ENCODE results near the gene CPT1C. TPM values are rescaled to one million over a fixed set of nuclear protein-coding genes. Genes with fewer than 3 reads are reported as not detected.

CPT1C gene
- total and polyA plus RNA-seq, 2 donors (not counting 1 experiment from before 2014, with no cell fraction given) = 0.30 to 1.7 TPM

GRCh38 chr19:49652551-49653465, 38.1 kb upstream of the CPT1C start:
- TF ChIP-seq CTCF (IDR thresholded peaks at IDR 0.05) = no peak
- no peak for TF ChIP-seq EZH2 (IDR thresholded peaks at IDR 0.05; ENCODE audit: borderline replicate concordance, insufficient read depth, low read depth, low read length, poor library complexity, severe bottlenecking)
- no peak overlapping the region for H3K27ac Mint-ChIP-seq

GRCh38 chr19:49653466-49653806, 37.5 kb upstream of the CPT1C start:
- DNase-seq (no peak), ATAC-seq (ENCODE audit: low read depth) (no peak)
- no peak for TF ChIP-seq CTCF (IDR thresholded peaks at IDR 0.05)
- TF ChIP-seq EZH2 (IDR thresholded peaks at IDR 0.05; ENCODE audit: borderline replicate concordance, insufficient read depth, low read depth, low read length, poor library complexity, severe bottlenecking) = no peak
- H3K27ac Mint-ChIP-seq = peak overlapping the region; percentile 32
- H3K9me3 ChIP-seq (ENCODE audit: control extremely low read depth in 1 of 3, control insufficient read depth in 2 of 3, insufficient read depth in 1 of 3, low read length in 2 of 3) = peaks cover 0 to 4% (median 0%) of the 10 kb centered on the region in 3 donors
- CTCF ChIA-PET = no interaction called here
- WGBS (ENCODE audit: insufficient coverage) = 99% methylated on average over 13 of the region's 13 CpGs
- no peaks in the 10 kb centered on the region for H3K4me1 ChIP-seq (ENCODE audit: control insufficient read depth in 2 of 2, insufficient read depth in 2 of 2, low read length in 2 of 2)
- H3K79me2 ChIP-seq (ENCODE audit: control insufficient read depth, insufficient read depth, low read length) = peaks cover 24% of the 10 kb centered on the region
- no peak overlapping the region for H2AFZ ChIP-seq (ENCODE audit: insufficient read depth, low read depth, low read length, poor library complexity, severe bottlenecking)
- no peaks in the 10 kb centered on the region for H3K4me1 Mint-ChIP-seq
- no peaks in the 10 kb centered on the region for H3K27me3 Mint-ChIP-seq
- POLR2A ChIA-PET = interaction anchor here (0.6 kb wide), 2 partner anchors 46 to 324 kb away, joined by 5 to 6 read pairs; no protein-coding TSS in a partner anchor
- H3K4me3 Mint-ChIP-seq = no peak overlapping the region
- H3K9me3 Mint-ChIP-seq (ENCODE audit: insufficient read depth) = no peaks in the 10 kb centered on the region
- no peaks in the 10 kb centered on the region for H3K27me3 ChIP-seq (replicated peaks in 1 of 4; ENCODE audit: control extremely low read depth in 1 of 4, control insufficient read depth in 3 of 4, insufficient read depth in 4 of 4, low read length in 3 of 4)
- peaks cover 0 to 73% of the 10 kb centered on the region in 2 experiments for H3K36me3 ChIP-seq (replicated peaks in 1 of 2; ENCODE audit: control extremely low read depth in 1 of 2, control insufficient read depth in 1 of 2, extremely low read depth in 1 of 2, insufficient read depth in 2 of 2, low read length in 1 of 2)
- intact Hi-C loops (cut with micrococcal nuclease) = no loop called here
- no peak overlapping the region for H3K4me3 ChIP-seq (ENCODE audit: control extremely low read depth in 1 of 5, extremely low read depth in 1 of 5, insufficient read depth in 1 of 5, low read depth in 2 of 5, low read length in 4 of 5)
- no peak overlapping the region for H3K27ac ChIP-seq (ENCODE audit: low read length in 2 of 2)
- H3K9ac ChIP-seq (ENCODE audit: low read length) = no peak overlapping the region
- H3K4me2 ChIP-seq (replicated peaks; ENCODE audit: low read depth, low read length, poor library complexity, severe bottlenecking) = no peak overlapping the region
- peaks cover 58% of the 10 kb centered on the region for H4K20me1 ChIP-seq (ENCODE audit: control insufficient read depth, insufficient read depth, low read length, poor library complexity, severe bottlenecking)

More at GRCh38 chr19:49652551-49653465, 38.1 kb upstream of the CPT1C start:
- H3K4me1 ChIP-seq (ENCODE audit: control insufficient read depth in 2 of 2, insufficient read depth in 2 of 2, low read length in 2 of 2) = no peaks in the 10 kb centered on the region
- no peak overlapping the region for H3K27ac ChIP-seq (ENCODE audit: low read length in 2 of 2)
- POLR2A ChIA-PET = interaction anchor here (0.6 kb wide), 1 partner anchor 47 kb away, joined by 5 read pairs; no protein-coding TSS in a partner anchor
- H3K27me3 Mint-ChIP-seq = no peaks in the 10 kb centered on the region
- peaks cover 0 to 70% of the 10 kb centered on the region in 2 experiments for H3K36me3 ChIP-seq (replicated peaks in 1 of 2; ENCODE audit: control extremely low read depth in 1 of 2, control insufficient read depth in 1 of 2, extremely low read depth in 1 of 2, insufficient read depth in 2 of 2, low read length in 1 of 2)
- intact Hi-C loops (cut with micrococcal nuclease) = no loop called here
- no peak overlapping the region for H3K4me3 ChIP-seq (ENCODE audit: control extremely low read depth in 1 of 5, extremely low read depth in 1 of 5, insufficient read depth in 1 of 5, low read depth in 2 of 5, low read length in 4 of 5)
- H3K4me3 Mint-ChIP-seq = no peak overlapping the region
- H3K9me3 ChIP-seq (ENCODE audit: control extremely low read depth in 1 of 3, control insufficient read depth in 2 of 3, insufficient read depth in 1 of 3, low read length in 2 of 3) = peaks cover 0 to 4% (median 0%) of the 10 kb centered on the region in 3 donors
- no peak for DNase-seq
- no peaks in the 10 kb centered on the region for H3K27me3 ChIP-seq (replicated peaks in 1 of 4; ENCODE audit: control extremely low read depth in 1 of 4, control insufficient read depth in 3 of 4, insufficient read depth in 4 of 4, low read length in 3 of 4)
- CTCF ChIA-PET = no interaction called here
- H2AFZ ChIP-seq (ENCODE audit: insufficient read depth, low read depth, low read length, poor library complexity, severe bottlenecking) = no peak overlapping the region
- H3K79me2 ChIP-seq (ENCODE audit: control insufficient read depth, insufficient read depth, low read length) = peaks cover 23% of the 10 kb centered on the region
- 98% methylated on average over 55 of the region's 58 CpGs for WGBS (ENCODE audit: insufficient coverage)
- no peak overlapping the region for H3K9ac ChIP-seq (ENCODE audit: low read length)
- H3K9me3 Mint-ChIP-seq (ENCODE audit: insufficient read depth) = no peaks in the 10 kb centered on the region
- no peaks in the 10 kb centered on the region for H3K4me1 Mint-ChIP-seq
- ATAC-seq (ENCODE audit: low read depth) = no peak
- peaks cover 52% of the 10 kb centered on the region for H4K20me1 ChIP-seq (ENCODE audit: control insufficient read depth, insufficient read depth, low read length, poor library complexity, severe bottlenecking)
- H3K4me2 ChIP-seq (replicated peaks; ENCODE audit: low read depth, low read length, poor library complexity, severe bottlenecking) = no peak overlapping the region
